ENCODE results near the gene ZSCAN26.
"Not testable (repeated sequence)": the region's sequence is repeated elsewhere in the genome, so short reads cannot be mapped to it uniquely, and the experiment has no call there.

ZSCAN26 gene

GRCh38 chr6:28257042-28257441 is 9.9 kb upstream of the ZSCAN26 start:
- DNase-seq (ENCODE audit: low read depth, low spot score), result no peak

GRCh38 chr6:28258877-28259777 is 7.8 kb upstream of the ZSCAN26 start, which contains the start of gene NKAPL:
Gene NKAPL, plus strand, starts transcription at chr6:28259297. Its CDS starts 75 bp downstream, at chr6:28259372.
- DNase-seq (ENCODE audit: low read depth, low spot score), result no peak

DNA sequence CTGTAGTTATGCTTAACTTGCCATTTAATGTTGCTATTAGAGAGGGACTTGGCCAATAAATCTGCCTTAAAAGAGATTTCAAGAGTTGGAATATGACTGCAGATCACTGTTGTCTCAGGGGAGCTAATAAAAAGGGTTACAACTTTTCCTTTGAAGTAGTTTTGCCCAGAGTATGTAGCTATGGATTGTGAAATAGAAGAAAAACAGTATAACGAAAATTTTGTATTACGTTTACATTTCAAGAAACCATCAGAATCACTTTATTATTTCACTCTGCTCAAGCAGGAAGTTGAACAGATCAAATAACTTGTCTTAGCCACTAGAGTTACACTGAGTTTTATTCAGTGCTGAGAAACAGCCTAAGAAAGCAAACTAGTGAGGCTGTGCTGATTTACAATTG is 3.0 kb upstream of the ZSCAN26 start:
- no peak for DNase-seq (ENCODE audit: low read depth, low spot score)

- DNase-seq (ENCODE audit: low read depth, low spot score), result no peak
These were observed 2.0 kb upstream of the ZSCAN26 start for GRCh38 chr6:28264834-28265401.

DNA sequence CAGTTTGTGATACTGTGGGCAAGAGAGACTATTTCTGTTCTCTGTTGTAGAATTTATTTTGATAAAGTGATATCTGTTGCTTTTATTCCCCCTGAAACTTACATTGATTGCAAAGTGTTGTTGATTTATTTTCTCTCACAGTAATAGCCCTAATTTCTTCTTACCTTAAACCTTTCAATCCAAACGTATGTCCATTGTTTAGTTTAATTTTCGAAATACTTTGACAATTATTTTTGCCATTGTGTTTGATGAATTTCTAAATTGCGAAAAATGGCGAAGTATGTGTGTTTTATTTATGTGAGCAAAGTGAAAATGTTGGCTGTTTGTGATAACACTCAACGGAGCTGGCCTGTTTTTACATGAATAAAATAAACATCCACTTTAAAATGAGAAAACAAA is 381 bp upstream of the ZSCAN26 start:
- no peak for DNase-seq (ENCODE audit: low read depth, low spot score)

- no peak for DNase-seq (ENCODE audit: low read depth, low spot score)
These were observed 734 bp downstream of the ZSCAN26 start for GRCh38 chr6:28267695-28268059.

- no peak for DNase-seq (ENCODE audit: low read depth, low spot score)
These were observed 2.5 kb downstream of the ZSCAN26 start for GRCh38 chr6:28269492-28269891.

GRCh38 chr6:28274888-28275287 is 7.9 kb downstream of the ZSCAN26 start:
- DNase-seq (ENCODE audit: low read depth, low spot score), result no peak

GRCh38 chr6:28277746-28278145 is 10.8 kb downstream of the ZSCAN26 start:
- no peak for DNase-seq (ENCODE audit: low read depth, low spot score)

DNA sequence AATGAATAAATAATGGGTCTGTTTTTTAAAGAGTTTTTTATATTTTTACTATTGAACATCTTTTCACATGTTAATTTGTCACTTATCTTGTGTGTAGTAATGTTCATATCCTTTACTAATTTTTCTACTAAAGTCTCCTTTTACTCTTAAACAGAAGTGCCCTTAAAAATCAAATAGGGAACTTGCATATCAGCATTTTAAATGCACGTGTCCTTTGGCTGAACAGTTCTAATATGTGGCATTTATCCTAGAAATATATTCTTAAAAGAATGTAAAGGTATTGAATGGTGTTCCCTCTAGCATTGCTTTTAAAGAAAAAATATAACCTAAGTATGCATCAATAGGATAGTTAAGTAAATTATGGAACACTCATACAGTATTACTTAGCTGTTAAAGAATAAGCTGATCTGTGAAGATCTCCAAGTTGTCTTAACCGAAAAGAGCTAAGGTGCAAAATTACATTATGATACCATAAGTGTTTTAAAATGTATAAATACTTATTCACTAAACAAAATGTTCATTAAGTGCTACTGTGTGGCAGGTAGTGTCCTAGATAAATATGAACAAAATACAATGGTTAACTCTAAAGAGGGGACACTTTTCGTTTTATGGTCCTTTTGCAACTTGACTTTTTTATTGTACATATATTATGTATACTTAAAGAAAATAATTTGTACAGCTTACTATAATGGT is 13.8 kb downstream of the ZSCAN26 start:
- DNase-seq (ENCODE audit: low read depth, low spot score), result no peak

- DNase-seq (ENCODE audit: low read depth, low spot score), result peak; percentile 40
These were observed 14.5 kb downstream of the ZSCAN26 start, which contains the start of gene PGBD1 for GRCh38 chr6:28281288-28282064. Gene PGBD1, plus strand, starts transcription at chr6:28281572. Its CDS starts 2,242 bp downstream, at chr6:28283814.

GRCh38 chr6:28282926-28283325 is 16.0 kb downstream of the ZSCAN26 start:
- no peak for DNase-seq (ENCODE audit: low read depth, low spot score)

- DNase-seq (ENCODE audit: low read depth, low spot score), result no peak
These were observed 24.6 kb downstream of the ZSCAN26 start for GRCh38 chr6:28291573-28291972.

- DNase-seq (ENCODE audit: low read depth, low spot score), result no peak
These were observed 28.4 kb downstream of the ZSCAN26 start for GRCh38 chr6:28295326-28295725.

DNA sequence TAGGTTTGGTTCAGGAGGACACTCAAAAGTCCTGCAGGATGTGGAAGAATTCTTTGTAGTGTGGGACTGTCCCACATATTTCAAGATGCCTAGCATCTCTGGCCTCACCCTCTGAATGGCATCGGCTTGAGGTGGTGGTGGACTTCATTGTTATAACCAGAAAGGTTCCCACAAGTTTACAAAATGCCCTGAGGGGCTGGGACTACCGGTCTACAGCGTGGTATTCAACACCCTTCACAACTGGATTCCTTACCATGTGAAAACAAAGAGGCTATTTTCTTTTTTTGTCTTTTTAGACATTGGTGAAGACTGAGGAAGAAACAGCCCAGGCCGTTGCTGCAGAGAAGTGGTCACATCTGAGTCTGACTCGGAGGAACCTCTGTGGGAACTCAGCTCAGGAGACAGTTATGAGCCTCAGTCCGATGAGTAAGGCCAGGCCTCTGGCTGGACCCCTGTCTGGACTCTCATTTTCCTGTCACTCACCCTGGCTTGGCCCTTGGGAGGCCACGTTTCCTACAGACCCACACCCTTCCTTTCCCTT is 29.6 kb downstream of the ZSCAN26 start:
- DNase-seq (ENCODE audit: low read depth, low spot score), result no peak

DNA sequence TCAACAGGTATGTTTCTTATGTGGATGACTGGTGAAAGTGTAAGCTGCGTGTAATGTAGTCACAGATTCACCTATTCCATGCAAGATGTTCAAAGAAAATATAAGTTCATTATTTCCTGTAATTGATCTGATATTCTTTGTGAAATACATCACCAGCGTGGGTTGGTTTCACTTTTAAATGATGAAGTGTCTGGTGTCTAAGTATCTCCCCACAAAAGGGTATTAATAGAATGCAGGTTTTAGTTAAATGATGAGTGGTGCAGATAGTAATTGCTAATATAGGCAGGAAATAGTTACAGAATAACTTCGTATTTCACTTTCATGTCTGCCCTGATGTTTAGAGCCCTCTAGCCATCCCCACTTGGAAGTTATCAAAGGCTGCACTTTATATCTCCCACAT is 36.6 kb downstream of the ZSCAN26 start:
- no peak for DNase-seq (ENCODE audit: low read depth, low spot score)

DNA sequence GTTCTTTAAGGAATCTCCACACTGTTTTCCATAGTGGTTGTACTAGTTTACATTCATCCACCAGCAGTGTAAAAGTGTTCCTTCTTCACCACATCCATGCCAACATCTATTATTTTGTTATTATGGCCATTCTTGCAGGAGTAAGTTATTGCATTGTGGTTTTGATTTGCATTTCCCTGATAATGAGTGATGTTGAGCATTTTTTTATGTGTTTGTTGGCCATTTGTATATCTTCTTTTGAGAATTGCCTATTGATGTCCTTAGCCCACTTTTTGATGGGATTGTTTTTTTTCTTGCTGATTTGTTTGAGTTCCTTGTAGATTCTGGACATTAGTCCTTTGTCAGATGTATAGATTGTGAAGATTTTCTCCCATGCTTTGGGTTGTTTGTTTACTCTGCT is 39.4 kb downstream of the ZSCAN26 start:
- not testable (repeated sequence) for DNase-seq (ENCODE audit: low read depth, low spot score)

DNA sequence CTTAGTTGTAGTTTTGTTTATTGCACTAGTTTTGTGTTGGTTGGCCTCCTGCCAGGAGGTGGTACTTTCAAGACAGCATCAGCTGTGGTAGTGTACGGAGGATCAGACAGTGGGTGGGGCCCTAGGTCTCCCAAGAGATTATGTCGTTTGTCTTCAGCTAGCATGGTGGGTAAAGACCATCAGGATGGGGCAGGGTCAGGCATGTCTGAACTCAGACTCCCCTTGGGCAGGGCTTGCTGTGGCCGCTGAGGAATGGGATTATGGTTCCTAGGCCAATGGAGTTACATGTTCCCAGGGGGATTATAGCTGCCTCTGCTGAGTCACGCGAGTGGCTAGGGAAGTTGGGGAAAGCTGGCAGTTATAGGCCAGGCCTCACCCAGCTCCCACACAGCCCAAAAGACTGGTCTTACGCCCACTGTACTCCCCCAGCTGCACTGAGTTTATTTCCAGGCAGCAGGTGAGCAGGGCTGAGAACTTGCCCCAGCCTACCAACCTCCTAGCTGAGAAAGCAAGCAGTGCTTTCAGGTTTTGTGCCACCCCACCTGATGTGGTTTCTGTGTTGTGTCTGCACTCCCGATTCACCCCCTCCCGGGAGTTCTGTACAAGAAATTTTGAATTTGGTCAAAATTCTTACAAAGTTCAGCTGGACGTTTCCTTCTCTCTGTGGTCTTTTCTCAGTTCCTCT is 44.3 kb downstream of the ZSCAN26 start:
- DNase-seq (ENCODE audit: low read depth, low spot score), result no peak

DNA sequence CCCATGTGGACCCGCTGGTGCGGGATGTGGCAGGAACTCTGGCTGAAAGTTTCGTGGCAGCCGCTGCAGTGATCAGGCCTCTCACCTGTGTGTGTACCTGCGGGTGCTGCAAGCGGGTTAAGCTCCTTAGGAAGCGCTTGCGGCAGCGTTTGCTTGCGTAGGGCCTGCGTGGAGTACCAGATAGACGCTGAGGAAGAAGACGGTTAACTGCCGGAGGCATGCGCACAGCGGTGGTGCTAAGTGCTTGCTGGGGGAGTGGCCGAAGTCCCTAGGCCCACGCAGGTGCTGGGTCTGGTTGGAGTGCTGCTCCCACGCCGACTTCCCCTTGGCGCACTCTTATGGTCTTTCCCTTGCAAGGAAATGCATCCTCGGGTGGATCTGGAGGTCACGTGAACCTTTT is 46.0 kb downstream of the ZSCAN26 start:
- no peak for DNase-seq (ENCODE audit: low read depth, low spot score)

- DNase-seq (ENCODE audit: low read depth, low spot score), result no peak
These were observed 48.7 kb downstream of the ZSCAN26 start for GRCh38 chr6:28315628-28316027.

DNA sequence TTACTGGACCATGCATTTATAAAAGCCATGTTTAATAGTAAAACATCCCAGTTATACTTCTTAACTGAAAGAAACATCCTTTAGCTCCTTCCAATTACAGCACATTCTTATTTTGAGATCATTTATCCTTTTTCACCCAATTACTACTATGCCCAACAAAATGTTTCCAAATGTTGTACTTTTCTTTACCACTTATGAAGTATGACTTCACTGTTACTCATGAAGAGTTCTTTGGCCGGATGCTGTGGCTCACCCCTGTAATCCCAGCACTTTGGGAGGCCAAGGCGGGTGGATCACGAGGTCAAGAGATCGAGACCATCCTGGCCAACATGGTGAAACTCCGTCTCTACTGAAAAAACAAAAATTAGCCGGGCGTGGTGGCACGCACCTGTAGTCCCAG is 50.9 kb downstream of the ZSCAN26 start:
- DNase-seq (ENCODE audit: low read depth, low spot score), result not testable (repeated sequence)
